IMR-90 (cell line): ENCODE measurements around the gene TRIM37. TPM values are rescaled to one million over a fixed set of nuclear protein-coding genes. Genes with fewer than 3 reads are reported as not detected.

Source experiments
- ATAC-seq: fragments of 200-7000 bp; cut with Tn5 transposase; 2 replicates; pipeline ENCODE4 v1.9.1; 2020; ENCODE audit warnings: low read depth, mild to moderate bottlenecking, moderate library complexity
- BruUV-seq: library from RNA; stranded (reverse); fragments of 400-500 nt; replicated peaks from 2 replicates; lab custom pipeline; 2021; lab: Mats Ljungman, UMichigan
- CTCF ChIA-PET: fragments of 300-600 bp; formaldehyde crosslinking; extraction: SDS; loops from one replicate; lab custom pipeline; 2021; ENCODE audit warnings: antibody characterized with exemption; lab: Yijun Ruan, JAX
- POLR2A ChIA-PET: fragments of 300-600 bp; sonication (Branson Sonifier 250); formaldehyde crosslinking; loops from one replicate; lab custom pipeline; 2022; ENCODE audit warnings: antibody characterized with exemption; ENCODE audit not compliant: unreplicated experiment; lab: Charles Lee
- DNase-seq: peaks from one replicate; pipeline ENCODE4 v3.0.0; 2013
- H2AFZ ChIP-seq: replicated peaks from 2 replicates; pipeline ENCODE3; 2013; ENCODE audit warnings: low read length, mild to moderate bottlenecking; ENCODE audit not compliant: poor library complexity
- H2AK5ac ChIP-seq: 2 replicates; pipeline ENCODE4 v1.6.1; 2013; ENCODE audit warnings: low read depth, low read length, inconsistent platforms
- H2AK9ac ChIP-seq: replicated peaks from 2 replicates; pipeline ENCODE3; 2013; ENCODE audit warnings: mild to moderate bottlenecking, low read depth, low read length, moderate library complexity; ENCODE audit not compliant: poor library complexity
- H2BK120ac ChIP-seq: 2 replicates; pipeline ENCODE4 v1.6.1; 2013; ENCODE audit warnings: low read depth, low read length, inconsistent platforms
- H2BK15ac ChIP-seq: 3 replicates; pipeline ENCODE4 v1.6.1; 2013; ENCODE audit warnings: low read depth, low read length, inconsistent platforms
- H2BK20ac ChIP-seq: 2 replicates; pipeline ENCODE4 v1.6.1; 2013; ENCODE audit warnings: low read depth, mild to moderate bottlenecking, inconsistent platforms, low read length, moderate library complexity
- H2BK5ac ChIP-seq: 2 replicates; pipeline ENCODE4 v1.6.1; 2013; ENCODE audit warnings: mild to moderate bottlenecking, low read depth, low read length, inconsistent platforms; ENCODE audit not compliant: poor library complexity, severe bottlenecking
- H3K14ac ChIP-seq: replicated peaks from 2 replicates; pipeline ENCODE4 v1.6.1; 2013; ENCODE audit warnings: low read depth, low read length, inconsistent platforms
- H3K18ac ChIP-seq: 2 replicates; pipeline ENCODE4 v1.6.1; 2013; ENCODE audit warnings: low read depth, low read length, control low read depth
- H3K23ac ChIP-seq: 2 replicates; pipeline ENCODE4 v1.6.1; 2013; ENCODE audit warnings: low read depth, low read length, inconsistent platforms
- H3K27ac ChIP-seq: 2 replicates; pipeline ENCODE4 v1.5.1; 2013; ENCODE audit warnings: mild to moderate bottlenecking, control low read depth, low read length; ENCODE audit not compliant: insufficient read depth
- H3K27me3 ChIP-seq: 2 replicates; pipeline ENCODE4 v1.6.1; 2013; ENCODE audit warnings: low read length; ENCODE audit not compliant: control insufficient read depth, insufficient read depth
- H3K36me3 ChIP-seq: 2 replicates; pipeline ENCODE4 v1.6.1; 2013; ENCODE audit warnings: low read length, mixed read lengths; ENCODE audit not compliant: control insufficient read depth, insufficient read depth
- H3K4ac ChIP-seq: 2 replicates; pipeline ENCODE4 v1.6.1; 2013; ENCODE audit warnings: low read depth, low read length, inconsistent platforms
- H3K4me1 ChIP-seq: 2 replicates; pipeline ENCODE4 v1.6.1; 2013; ENCODE audit warnings: low read length, mixed read lengths; ENCODE audit not compliant: control insufficient read depth, insufficient read depth
- H3K4me2 ChIP-seq: 2 replicates; pipeline ENCODE4 v1.6.1; 2013; ENCODE audit warnings: low read depth, mild to moderate bottlenecking, control low read depth, low read length, moderate library complexity
- H3K4me3 ChIP-seq: 2 replicates; pipeline ENCODE4 v1.5.1; 2013; ENCODE audit warnings: low read depth, mild to moderate bottlenecking, control low read depth, low read length, moderate library complexity; ENCODE audit not compliant: insufficient read depth
- H3K56ac ChIP-seq: 2 replicates; pipeline ENCODE4 v1.6.1; 2013; ENCODE audit warnings: low read length, inconsistent platforms; ENCODE audit not compliant: insufficient read depth; ENCODE audit errors: extremely low read depth
- H3K79me1 ChIP-seq, 2 experiments: 2 replicates each; pipeline ENCODE4 v1.6.1; 2013; ENCODE audit warnings: low read length in 2 of 2, inconsistent platforms in 1 of 2, low read depth in 1 of 2
- H3K9ac ChIP-seq: 2 replicates; pipeline ENCODE4 v1.6.1; 2013; ENCODE audit warnings: low read depth, low read length, control low read depth
- H3K9me1 ChIP-seq: 2 replicates; pipeline ENCODE4 v1.6.1; 2013; ENCODE audit warnings: low read length, inconsistent platforms; ENCODE audit not compliant: insufficient read depth
- H3K9me3 ChIP-seq: 2 replicates; pipeline ENCODE4 v1.6.1; 2013; ENCODE audit warnings: low read length; ENCODE audit not compliant: control insufficient read depth, insufficient read depth
- H4K20me1 ChIP-seq: 2 replicates; pipeline ENCODE4 v1.6.1; 2013; ENCODE audit warnings: low read length, inconsistent platforms; ENCODE audit not compliant: insufficient read depth
- H4K5ac ChIP-seq: 2 replicates; pipeline ENCODE4 v1.6.1; 2013; ENCODE audit warnings: mild to moderate bottlenecking, low read depth, low read length, control low read depth
- H4K8ac ChIP-seq, 2 experiments: 2 replicates each; pipeline ENCODE4 v1.6.1; 2013; ENCODE audit warnings: low read depth in 2 of 2, low read length in 2 of 2, control low read depth in 1 of 2, inconsistent platforms in 1 of 2
- H4K91ac ChIP-seq: 2 replicates; pipeline ENCODE4 v1.6.1; 2013; ENCODE audit warnings: low read depth, low read length, inconsistent platforms; ENCODE audit not compliant: insufficient read depth
- BHLHE40 ChIP-seq: fragments of 150-350 bp; IDR thresholded peaks from 2 replicates; pipeline ENCODE4 v1.6.1; 2016; ENCODE audit warnings: mild to moderate bottlenecking, low read depth, low read length
- CEBPB ChIP-seq: IDR thresholded peaks from 2 replicates; pipeline ENCODE4 v1.6.1; 2012; ENCODE audit warnings: low read depth, low read length, improper control_type of control experiment
- CHD1 ChIP-seq: IDR thresholded peaks from 2 replicates; pipeline ENCODE4 v1.6.1; 2012; ENCODE audit warnings: low read depth, low read length, improper control_type of control experiment
- FOS ChIP-seq: fragments of 150-350 bp; IDR thresholded peaks from 2 replicates; pipeline ENCODE4 v1.6.1; 2016; ENCODE audit warnings: low read depth, low read length
- MAZ ChIP-seq: IDR thresholded peaks from 2 replicates; pipeline ENCODE4 v1.6.1; 2012; ENCODE audit warnings: low read depth, mild to moderate bottlenecking, low read length, improper control_type of control experiment, moderate library complexity, borderline replicate concordance
- MXI1 ChIP-seq: IDR thresholded peaks from 2 replicates; pipeline ENCODE4 v1.6.1; 2012; ENCODE audit warnings: low read depth, mild to moderate bottlenecking, low read length, moderate library complexity, borderline replicate concordance
- NFE2L2 ChIP-seq: fragments of 150-350 bp; IDR thresholded peaks from 2 replicates; pipeline ENCODE4 v1.6.1; 2016; ENCODE audit warnings: low read depth, mild to moderate bottlenecking, low read length
- POLR2A ChIP-seq: IDR thresholded peaks from 2 replicates; pipeline ENCODE4 v1.6.1; 2012; ENCODE audit warnings: mild to moderate bottlenecking, low read depth, low read length
- SMC3 ChIP-seq: fragments of 150-350 bp; IDR thresholded peaks from 2 replicates; pipeline ENCODE4 v1.6.1; 2016; ENCODE audit warnings: low read depth, mild to moderate bottlenecking, antibody characterized with exemption, low read length, moderate library complexity
- WGBS, 2 experiments: methylation state at CpG; one replicate each; pipeline versions ENCODE4 v1.1.5 to v1.1.7; 2013; ENCODE audit warnings: missing lambda C conversion rate in 2 of 2; ENCODE audit not compliant: insufficient read length in 1 of 2; ENCODE audit errors: extremely low coverage in 2 of 2; 5-methylcytosine and 5-hydroxymethylcytosine counted together
- dilution Hi-C: fragments of 300-500 bp; cut with HindIII; formaldehyde crosslinking; loops from one replicate; pipeline ENCODE4 v1.14.3; 2018; ENCODE audit warnings: low sequenced_read_pairs; ENCODE audit not compliant: unreplicated experiment
- in situ Hi-C: fragments of 300-500 bp; cut with MboI; formaldehyde crosslinking; loops from 3 replicates; pipeline ENCODE4 v1.14.3; 2019; ENCODE audit warnings: low sequenced_read_pairs, inconsistent platforms, mixed read lengths
- intact Hi-C: fragments of 100-400 bp; cut with micrococcal nuclease; formaldehyde crosslinking; loops from 2 replicates; pipeline ENCODE4 v1.10.0; 2022
- polyA plus RNA-seq, 3 experiments: library from polyadenylated mRNA; depleted of rRNA; stranded (reverse); fragments of >200 nt; gene quantifications; 2 replicates each; pipeline ENCODE4 v1.2.3, GENCODE V29; 2012; ENCODE audit warnings: low replicate concordance in 1 of 3
- total RNA-seq: library from RNA; depleted of rRNA; stranded (reverse); fragments of >200 nt; gene quantifications from 2 replicates; pipeline ENCODE4 v1.2.3, GENCODE V29; 2012
- TF ChIP-seq, protein P1 (sequence below): fragments of 150-350 bp; IDR thresholded peaks from 2 replicates; pipeline ENCODE4 v1.6.1; 2017; ENCODE audit warnings: mild to moderate bottlenecking, antibody characterized with exemption, low read length, low read depth

Gene TRIM37
- total and polyA plus RNA-seq, 2 of the 4 experiments (the other 2 are of a cell fraction), result 12.1 to 24.9 TPM

GRCh38 chr17:58991718-58992331 is 114.9 kb downstream of the TRIM37 start:
- Histone ChIP-seq H3K79me1 (peaks cover 0 to 6% of the 10 kb centered on the region in 2 experiments; a peak in 1 of 4 replicates), H2BK20ac (peak overlapping the region; percentile 27; the same call in 1 of the 2 replicates), H3K9ac (no peak overlapping the region), H4K91ac (no peak overlapping the region), H3K14ac (0 out of 2 replicates have a peak overlapping the region, but pooled peaks have one; percentile 12), H3K18ac (no peak overlapping the region), H4K20me1 (no peaks in the 10 kb centered on the region), H4K5ac (no peak overlapping the region), H2BK15ac (peak overlapping the region; percentile 1; the same call in 1 of the 3 replicates), H3K4ac (peak overlapping the region; percentile 42), H3K27me3 (no peaks in the 10 kb centered on the region), H3K27ac (no peak overlapping the region), H3K9me3 (no peaks in the 10 kb centered on the region), H4K8ac (peak overlapping the region in 1 of 2 experiments; percentile 27; a peak in 1 of 4 replicates), H2BK120ac (peak overlapping the region; percentile 24), H3K4me1 (peaks cover 7% of the 10 kb centered on the region; the same call in 1 of the 2 replicates), H3K4me2 (no peak overlapping the region; the same call in 1 of the 2 replicates), H2AFZ (no peak overlapping the region), H2BK5ac (peak overlapping the region; percentile 63), H2AK9ac (no peak overlapping the region), H3K4me3 (no peak overlapping the region), H2AK5ac (peak overlapping the region; percentile 27; the same call in 1 of the 2 replicates), H3K23ac (no peak overlapping the region), H3K9me1 (no peaks in the 10 kb centered on the region; the same call in 1 of the 2 replicates), H3K36me3 (no peaks in the 10 kb centered on the region; the same call in 1 of the 2 replicates), H3K56ac (no peak overlapping the region)
- dilution Hi-C loops (no loop called here), in situ Hi-C loops (no loop called here), intact Hi-C loops (no loop called here)
- DNase-seq (peak; percentile 63), ATAC-seq (peak; percentile 62)
- CTCF ChIA-PET, result interaction anchor here (1.5 kb wide), 1 partner anchor 11 kb away, joined by 4 read pairs; no protein-coding TSS in a partner anchor
- TF ChIP-seq BHLHE40 (no peak), CEBPB (no peak), FOS (no peak), SMC3 (no peak), POLR2A (no peak), MAZ (no peak), MXI1 (no peak), NFE2L2 (no peak), CHD1 (no peak)
- TF ChIP-seq, protein P1, sequence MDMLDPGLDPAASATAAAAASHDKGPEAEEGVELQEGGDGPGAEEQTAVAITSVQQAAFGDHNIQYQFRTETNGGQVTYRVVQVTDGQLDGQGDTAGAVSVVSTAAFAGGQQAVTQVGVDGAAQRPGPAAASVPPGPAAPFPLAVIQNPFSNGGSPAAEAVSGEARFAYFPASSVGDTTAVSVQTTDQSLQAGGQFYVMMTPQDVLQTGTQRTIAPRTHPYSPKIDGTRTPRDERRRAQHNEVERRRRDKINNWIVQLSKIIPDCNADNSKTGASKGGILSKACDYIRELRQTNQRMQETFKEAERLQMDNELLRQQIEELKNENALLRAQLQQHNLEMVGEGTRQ, result no peak
- WGBS, 2 experiments, result 57% methylated on average over 2 of the region's 4 CpGs; no CpG with 5 or more reads in 1 of the 2 experiments
- POLR2A ChIA-PET, result no interaction called here
- BruUV-seq, result no TSS peak
